ENCODE data around the gene ANKRD39. TPM values are rescaled to one million over a fixed set of nuclear protein-coding genes. Genes with fewer than 3 reads are reported as not detected.
"Not testable (repeated sequence)": the region's sequence is repeated elsewhere in the genome, so short reads cannot be mapped to it uniquely, and the experiment has no call there.

The ANKRD39 gene
- total RNA-seq, 1 donor from 2014 or later = 23.4 TPM

- Mint-ChIP-seq H3K27ac (ENCODE audit: unreplicated experiment) (no peak overlapping the region), H3K4me1 (peaks cover 41% of the 10 kb centered on the region), H3K9me3 (no peaks in the 10 kb centered on the region), H3K36me3 (ENCODE audit: low read depth) (no peaks in the 10 kb centered on the region), H3K27me3 (ENCODE audit: low read depth) (no peaks in the 10 kb centered on the region), H3K4me3 (peak overlapping the region; percentile 2)
- no peak for DNase-seq (ENCODE audit: low read depth, low spot score)
- no peak for TF ChIP-seq CTCF (conservative IDR thresholded peaks at IDR 0.05)
These were observed 32.4 kb upstream of the ANKRD39 start for GRCh38 chr2:96890252-96890651.

GRCh38 chr2:96889502-96889901 is 31.7 kb upstream of the ANKRD39 start:
- peaks cover 45% of the 10 kb centered on the region for H3K4me1 Mint-ChIP-seq
- not testable (repeated sequence) for DNase-seq (ENCODE audit: low read depth, low spot score); H3K27ac Mint-ChIP-seq (ENCODE audit: unreplicated experiment); H3K9me3 Mint-ChIP-seq; H3K36me3 Mint-ChIP-seq (ENCODE audit: low read depth); H3K27me3 Mint-ChIP-seq (ENCODE audit: low read depth); H3K4me3 Mint-ChIP-seq

GRCh38 chr2:96888072-96889011 is 30.5 kb upstream of the ANKRD39 start:
- no peak for TF ChIP-seq CTCF (conservative IDR thresholded peaks at IDR 0.05)
- Mint-ChIP-seq H3K27me3 (ENCODE audit: low read depth) (no peaks in the 10 kb centered on the region), H3K9me3 (no peaks in the 10 kb centered on the region), H3K27ac (ENCODE audit: unreplicated experiment) (peak overlapping the region; percentile 41), H3K36me3 (ENCODE audit: low read depth) (no peaks in the 10 kb centered on the region), H3K4me3 (no peak overlapping the region), H3K4me1 (peaks cover 47% of the 10 kb centered on the region)
- no peak for DNase-seq (ENCODE audit: low read depth, low spot score)

GRCh38 chr2:96887493-96888012 is 29.7 kb upstream of the ANKRD39 start:
- Mint-ChIP-seq H3K4me3 (no peak overlapping the region), H3K9me3 (no peaks in the 10 kb centered on the region), H3K36me3 (ENCODE audit: low read depth) (no peaks in the 10 kb centered on the region), H3K27me3 (ENCODE audit: low read depth) (no peaks in the 10 kb centered on the region), H3K27ac (ENCODE audit: unreplicated experiment) (peak overlapping the region; percentile 79), H3K4me1 (peaks cover 46% of the 10 kb centered on the region)
- no peak for DNase-seq (ENCODE audit: low read depth, low spot score)
- no peak for TF ChIP-seq CTCF (conservative IDR thresholded peaks at IDR 0.05)

- Mint-ChIP-seq H3K27ac (ENCODE audit: unreplicated experiment) (peak overlapping the region; percentile 52), H3K27me3 (ENCODE audit: low read depth) (no peaks in the 10 kb centered on the region), H3K9me3 (no peaks in the 10 kb centered on the region), H3K4me1 (peaks cover 48% of the 10 kb centered on the region), H3K36me3 (ENCODE audit: low read depth) (no peaks in the 10 kb centered on the region), H3K4me3 (no peak overlapping the region)
- DNase-seq (ENCODE audit: low read depth, low spot score) = no peak
- no peak for TF ChIP-seq CTCF (conservative IDR thresholded peaks at IDR 0.05)
These were observed 27.9 kb upstream of the ANKRD39 start for GRCh38 chr2:96885432-96886347.
